Epithelial cell of esophagus (primary cell): ENCODE measurements around the gene PPP1R18.
A peak's percentile ranks its signal among the peaks of the same experiment; 100 is the strongest.

Experiments used
- DNase-seq: peaks from one replicate; pipeline ENCODE4 v3.0.0; 2010; ENCODE audit warnings: low read depth
- H3K4me3 ChIP-seq: 2 replicates; pipeline ENCODE4 v1.5.1; 2011; ENCODE audit warnings: mild to moderate bottlenecking, low read length, control low read depth
- TF ChIP-seq, protein P1 (sequence below): IDR thresholded peaks from 2 replicates; pipeline ENCODE4 v1.5.1; 2011; ENCODE audit warnings: low read depth, mild to moderate bottlenecking, low read length, control low read depth, inconsistent platforms; ENCODE audit not compliant: insufficient read depth; ENCODE audit errors: missing control alignments

Gene PPP1R18

GRCh38 chr6:30684386-30685156 lies 1.9 kb downstream of the PPP1R18 start:
- TF ChIP-seq, protein P1, sequence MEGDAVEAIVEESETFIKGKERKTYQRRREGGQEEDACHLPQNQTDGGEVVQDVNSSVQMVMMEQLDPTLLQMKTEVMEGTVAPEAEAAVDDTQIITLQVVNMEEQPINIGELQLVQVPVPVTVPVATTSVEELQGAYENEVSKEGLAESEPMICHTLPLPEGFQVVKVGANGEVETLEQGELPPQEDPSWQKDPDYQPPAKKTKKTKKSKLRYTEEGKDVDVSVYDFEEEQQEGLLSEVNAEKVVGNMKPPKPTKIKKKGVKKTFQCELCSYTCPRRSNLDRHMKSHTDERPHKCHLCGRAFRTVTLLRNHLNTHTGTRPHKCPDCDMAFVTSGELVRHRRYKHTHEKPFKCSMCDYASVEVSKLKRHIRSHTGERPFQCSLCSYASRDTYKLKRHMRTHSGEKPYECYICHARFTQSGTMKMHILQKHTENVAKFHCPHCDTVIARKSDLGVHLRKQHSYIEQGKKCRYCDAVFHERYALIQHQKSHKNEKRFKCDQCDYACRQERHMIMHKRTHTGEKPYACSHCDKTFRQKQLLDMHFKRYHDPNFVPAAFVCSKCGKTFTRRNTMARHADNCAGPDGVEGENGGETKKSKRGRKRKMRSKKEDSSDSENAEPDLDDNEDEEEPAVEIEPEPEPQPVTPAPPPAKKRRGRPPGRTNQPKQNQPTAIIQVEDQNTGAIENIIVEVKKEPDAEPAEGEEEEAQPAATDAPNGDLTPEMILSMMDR, result no peak
- peak overlapping the region; percentile 70 for H3K4me3 ChIP-seq
- peak; percentile 44 for DNase-seq

GRCh38 chr6:30683980-30684338 lies 2.5 kb downstream of the PPP1R18 start:
- DNase-seq, result peak; percentile 21
- TF ChIP-seq, protein P1, result no peak
- H3K4me3 ChIP-seq, result peak overlapping the region; percentile 70

- H3K4me3 ChIP-seq, result peak overlapping the region; percentile 70
- DNase-seq, result no peak
- TF ChIP-seq, protein P1, result no peak
Measured at GRCh38 chr6:30683183-30683979, 3.1 kb downstream of the PPP1R18 start.

- TF ChIP-seq, protein P1, result no peak
- peak; percentile 84 for DNase-seq
- H3K4me3 ChIP-seq, result peak overlapping the region; percentile 70
Measured at GRCh38 chr6:30682143-30683117, 4.0 kb downstream of the PPP1R18 start.

GRCh38 chr6:30681766-30682142 lies 4.7 kb downstream of the PPP1R18 start:
- DNase-seq, result no peak
- TF ChIP-seq, protein P1, result no peak
- H3K4me3 ChIP-seq, result no peak overlapping the region

GRCh38 chr6:30679765-30680535 lies 6.5 kb downstream of the PPP1R18 start:
- TF ChIP-seq, protein P1, result no peak
- DNase-seq, result no peak
- H3K4me3 ChIP-seq, result no peak overlapping the region
